Right lung (tissue), 10 donors: ENCODE data around the gene KCND3. TPM values are rescaled to one million over a fixed set of nuclear protein-coding genes. Genes with fewer than 3 reads are reported as not detected.

Experiments used
- DNase-seq, 2 donors: peaks; one replicate each; pipeline ENCODE4 v3.0.0-alpha.2; 2013
- long read RNA-seq, 8 donors: transcript quantifications; one replicate each; lab custom pipeline, GENCODE V29; 2026
- polyA plus RNA-seq, 5 donors: library from polyadenylated mRNA; unstranded; fragments of 120-200 nt; gene quantifications; one replicate each; pipeline versions ENCODE4 v1.2.1 to v1.2.3, GENCODE V29; 2013; ENCODE audit warnings: inconsistent platforms in 1 of 5, low replicate concordance in 1 of 5; ENCODE audit not compliant: insufficient read length in 5 of 5, insufficient read depth in 1 of 5

The KCND3 gene
- polyA plus RNA-seq, result under 1 TPM; 0.40 to 0.85 (median 0.49) TPM
- long read RNA-seq, donor 1, result 0 reads
- long read RNA-seq, donor 2, result 0 reads
- long read RNA-seq, donor 3, result 0 reads
- long read RNA-seq, donor 4, result 0 reads
- long read RNA-seq, donor 5, result 0 reads
- long read RNA-seq, donor 6, result 0 reads
- long read RNA-seq, donor 7, result 0 reads
- long read RNA-seq, donor 8, result 0 reads

GRCh38 chr1:111989531-111990025 is at the start of gene KCND3:
TSS of gene KCND3 (minus strand) at chr1:111989668.
- peak in 1 of 2 donors; percentile 15 for DNase-seq

- DNase-seq, result no peak
Measured at GRCh38 chr1:112034277-112034676, 44.8 kb upstream of the KCND3 start.

GRCh38 chr1:112033439-112034120 is 44.1 kb upstream of the KCND3 start:
- DNase-seq, result no peak

- DNase-seq, result no peak
Measured at GRCh38 chr1:112030157-112030556, 40.7 kb upstream of the KCND3 start.

GRCh38 chr1:112027696-112028095 is 38.2 kb upstream of the KCND3 start:
- DNase-seq, result no peak

- DNase-seq, result no peak
Measured at GRCh38 chr1:112026501-112026900, 37.0 kb upstream of the KCND3 start.

GRCh38 chr1:112026016-112026415 is 36.5 kb upstream of the KCND3 start:
- no peak for DNase-seq

GRCh38 chr1:112021263-112021662 is 31.8 kb upstream of the KCND3 start:
- DNase-seq, result no peak

GRCh38 chr1:112017183-112017582 is 27.7 kb upstream of the KCND3 start:
- DNase-seq, result no peak

GRCh38 chr1:112012823-112013222 is 23.4 kb upstream of the KCND3 start:
- no peak for DNase-seq

- DNase-seq, result no peak
Measured at GRCh38 chr1:112011202-112011601, 21.7 kb upstream of the KCND3 start.

GRCh38 chr1:112007169-112007568 is 17.7 kb upstream of the KCND3 start:
- DNase-seq, result no peak

- peak; percentile 36 to 42 for DNase-seq
Measured at GRCh38 chr1:112006416-112007025, 17.1 kb upstream of the KCND3 start.

GRCh38 chr1:112004076-112004475 is 14.6 kb upstream of the KCND3 start:
- DNase-seq, result no peak

- DNase-seq, result no peak
Measured at GRCh38 chr1:112002514-112002913, 13.0 kb upstream of the KCND3 start.

- no peak for DNase-seq
Measured at GRCh38 chr1:112001436-112001835, 12.0 kb upstream of the KCND3 start.

GRCh38 chr1:112000048-112000447 is 10.6 kb upstream of the KCND3 start:
- DNase-seq, result no peak

GRCh38 chr1:111998332-111998731 is 8.9 kb upstream of the KCND3 start:
- no peak for DNase-seq

GRCh38 chr1:111992476-111992875 is 3.0 kb upstream of the KCND3 start:
- no peak for DNase-seq

GRCh38 chr1:111990878-111991718 is 1.6 kb upstream of the KCND3 start:
- DNase-seq, result peak; percentile 50 to 53

- DNase-seq, result peak in 1 of 2 donors; percentile 15
Measured at GRCh38 chr1:111990026-111990877, 784 bp upstream of the KCND3 start.
